Neuronal stem cell (in vitro differentiated cells): ENCODE measurements around the gene AP1S1.

Experiments
- DNase-seq: peaks from one replicate; pipeline ENCODE4 v3.0.0-alpha.2; 2013; ENCODE audit warnings: low spot score
- H2AFZ ChIP-seq: one replicate; pipeline ENCODE4 v1.6.1; 2013; ENCODE audit warnings: mild to moderate bottlenecking, low read length, inconsistent platforms
- H2AK5ac ChIP-seq: 2 replicates; pipeline ENCODE4 v1.6.1; 2013; ENCODE audit warnings: low read depth, mild to moderate bottlenecking, inconsistent platforms, low read length, moderate library complexity, mixed read lengths
- H2BK120ac ChIP-seq: 2 replicates; pipeline ENCODE4 v1.6.1; 2013; ENCODE audit warnings: low read depth, mild to moderate bottlenecking, inconsistent platforms, low read length, moderate library complexity, mixed read lengths
- H2BK12ac ChIP-seq: one replicate; pipeline ENCODE4 v1.6.1; 2013; ENCODE audit warnings: low read length, inconsistent platforms
- H2BK15ac ChIP-seq: 2 replicates; pipeline ENCODE4 v1.6.1; 2013; ENCODE audit warnings: mild to moderate bottlenecking, low read length, inconsistent platforms, mixed read lengths
- H2BK5ac ChIP-seq: one replicate; pipeline ENCODE4 v1.6.1; 2013; ENCODE audit warnings: inconsistent platforms, mild to moderate bottlenecking, low read length, moderate library complexity
- H3K14ac ChIP-seq: one replicate; pipeline ENCODE4 v1.6.1; 2013; ENCODE audit warnings: low read length, inconsistent platforms
- H3K18ac ChIP-seq: 2 replicates; pipeline ENCODE4 v1.6.1; 2013; ENCODE audit warnings: low read length, inconsistent platforms
- H3K23ac ChIP-seq: 2 replicates; pipeline ENCODE4 v1.6.1; 2013; ENCODE audit warnings: low read depth, mild to moderate bottlenecking, mixed read lengths, low read length, inconsistent platforms; ENCODE audit not compliant: poor library complexity
- H3K27ac ChIP-seq: replicated peaks from 3 replicates; pipeline ENCODE4 v1.5.1; 2013; ENCODE audit warnings: low read length, inconsistent platforms
- H3K27me3 ChIP-seq, 3 experiments: 2 replicates each; pipeline ENCODE4 v1.6.1; 2013; ENCODE audit warnings: low read length in 3 of 3, mild to moderate bottlenecking in 2 of 3, inconsistent platforms in 1 of 3, low read depth in 1 of 3, mixed read lengths in 1 of 3, moderate library complexity in 1 of 3; ENCODE audit not compliant: control insufficient read depth in 3 of 3, insufficient read depth in 3 of 3
- H3K36me3 ChIP-seq, 2 donors: replicated peaks in 1 of 2; 2 replicates each; pipeline ENCODE4 v1.6.1; 2013; ENCODE audit warnings: low read length in 2 of 2; ENCODE audit not compliant: control insufficient read depth in 2 of 2, insufficient read depth in 2 of 2
- H3K4ac ChIP-seq: 2 replicates; pipeline ENCODE4 v1.6.1; 2013; ENCODE audit warnings: inconsistent platforms, mild to moderate bottlenecking, low read length, moderate library complexity
- H3K4me1 ChIP-seq, 2 donors: 1 replicate in 1 of 2; 2 replicates in 1 of 2; pipeline ENCODE4 v1.6.1; 2013; ENCODE audit warnings: low read length in 2 of 2, low read depth in 1 of 2; ENCODE audit not compliant: control insufficient read depth in 2 of 2, insufficient read depth in 1 of 2
- H3K4me2 ChIP-seq: one replicate; pipeline ENCODE4 v1.6.1; 2013; ENCODE audit warnings: mild to moderate bottlenecking, low read length, inconsistent platforms; ENCODE audit not compliant: insufficient read depth, poor library complexity, severe bottlenecking
- H3K4me3 ChIP-seq, 2 donors: 2 replicates each; pipeline ENCODE4 v1.5.1; 2013; ENCODE audit warnings: low read length in 2 of 2, mild to moderate bottlenecking in 2 of 2, inconsistent platforms in 1 of 2, moderate library complexity in 1 of 2
- H3K79me1 ChIP-seq: one replicate; pipeline ENCODE4 v1.6.1; 2013; ENCODE audit warnings: low read depth, mild to moderate bottlenecking, inconsistent platforms, low read length, moderate library complexity
- H3K9ac ChIP-seq: one replicate; pipeline ENCODE4 v1.6.1; 2013; ENCODE audit warnings: mild to moderate bottlenecking, low read depth, low read length, inconsistent platforms; ENCODE audit not compliant: poor library complexity
- H3K9me3 ChIP-seq, 2 donors: replicated peaks in 1 of 2; 2 replicates each; pipeline versions ENCODE3 to v1.6.1; 2013; ENCODE audit warnings: low read length in 2 of 2, mild to moderate bottlenecking in 2 of 2, inconsistent platforms in 1 of 2, low read depth in 1 of 2, mixed read lengths in 1 of 2, moderate library complexity in 1 of 2; ENCODE audit not compliant: control insufficient read depth in 2 of 2, insufficient read depth in 1 of 2
- H4K8ac ChIP-seq: one replicate; pipeline ENCODE4 v1.6.1; 2013; ENCODE audit warnings: low read depth, mild to moderate bottlenecking, inconsistent platforms, low read length, moderate library complexity
- H4K91ac ChIP-seq: one replicate; pipeline ENCODE4 v1.6.1; 2013; ENCODE audit warnings: low read length, low read depth, mild to moderate bottlenecking, inconsistent platforms; ENCODE audit not compliant: poor library complexity
- whole genome bisulfite sequencing, 2 donors: extraction: QIAGEN DNeasy Blood & Tissue Kit; methylation state at CpG; one replicate each; pipeline ENCODE4 v1.1.7; 2013; ENCODE audit warnings: missing lambda C conversion rate in 2 of 2, mixed read lengths in 1 of 2; ENCODE audit not compliant: insufficient read length in 2 of 2, insufficient replicate concordance in 1 of 2; ENCODE audit errors: extremely low coverage in 2 of 2; 5-methylcytosine and 5-hydroxymethylcytosine counted together

The AP1S1 gene

GRCh38 chr7:101164071-101164840 lies 10.0 kb downstream of the AP1S1 start:
- Histone ChIP-seq H3K79me1 (no peaks in the 10 kb centered on the region), H3K14ac (no peak overlapping the region), H4K8ac (no peak overlapping the region), H3K18ac (peak overlapping the region; percentile 87), H3K27me3 (peaks cover 10 to 56% (median 26%) of the 10 kb centered on the region in 3 experiments), H3K4me3 (peak overlapping the region; percentile 59 to 76), H2AFZ (peak overlapping the region; percentile 86), H3K9ac (peak overlapping the region; percentile 68), H2BK120ac (no peak overlapping the region), H3K36me3 (peaks cover under 1 to 10% of the 10 kb centered on the region in 2 donors), H3K4me2 (peak overlapping the region; percentile 94), H2AK5ac (no peak overlapping the region), H3K27ac (no peak overlapping the region), H2BK15ac (no peak overlapping the region), H3K4me1 (peaks cover 41 to 62% of the 10 kb centered on the region in 2 donors), H3K4ac (no peak overlapping the region), H2BK12ac (no peak overlapping the region), H2BK5ac (no peak overlapping the region), H3K23ac (peak overlapping the region; percentile 92), H3K9me3 (no peaks in the 10 kb centered on the region), H4K91ac (no peak overlapping the region)
- no peak for DNase-seq
- no CpG with 5 or more reads among the region's 75 CpGs for WGBS, 2 donors

- H3K23ac ChIP-seq, result peak within 1 kb of the TSS; percentile 92
- H3K4me3 ChIP-seq, result peak within 1 kb of the TSS; percentile 59 to 76
These were observed 11.0 kb downstream of the AP1S1 start, which contains the start of gene VGF for GRCh38 chr7:101165075-101165957. TSS of gene VGF (minus strand) at chr7:101165569. CDS start at chr7:101164843, 726 bp downstream.

GRCh38 chr7:101165958-101166647 lies 11.8 kb downstream of the AP1S1 start:
- Histone ChIP-seq H2BK12ac (no peak overlapping the region), H3K23ac (no peak overlapping the region), H2AFZ (peak overlapping the region; percentile 31), H3K27me3 (peaks cover 28 to 75% (median 42%) of the 10 kb centered on the region in 3 experiments), H2AK5ac (no peak overlapping the region), H2BK15ac (no peak overlapping the region), H4K8ac (no peak overlapping the region), H4K91ac (no peak overlapping the region), H3K9me3 (no peaks in the 10 kb centered on the region), H3K36me3 (no peaks in the 10 kb centered on the region), H3K14ac (no peak overlapping the region), H3K4ac (no peak overlapping the region), H3K4me2 (peak overlapping the region; percentile 85), H3K4me1 (peaks cover 47 to 72% of the 10 kb centered on the region in 2 donors), H2BK5ac (no peak overlapping the region), H3K18ac (no peak overlapping the region), H3K4me3 (peak overlapping the region; percentile 41 to 72), H2BK120ac (no peak overlapping the region), H3K9ac (no peak overlapping the region), H3K79me1 (no peaks in the 10 kb centered on the region), H3K27ac (no peak overlapping the region)
- WGBS, 2 donors, result no CpG with 5 or more reads among the region's 38 CpGs
- DNase-seq, result no peak

More at GRCh38 chr7:101165075-101165957, 11.0 kb downstream of the AP1S1 start, which contains the start of gene VGF:
- peak within 1 kb of the TSS; percentile 31 for H2AFZ ChIP-seq
- peak within 1 kb of the TSS; percentile 25 for H3K14ac ChIP-seq
- H3K4me2 ChIP-seq, result peak within 1 kb of the TSS; percentile 85
- H3K27ac ChIP-seq, result no peak within 1 kb of the TSS
- H3K79me1 ChIP-seq, result no peaks in the 10 kb centered on the region
- H3K9ac ChIP-seq, result no peak within 1 kb of the TSS
- H3K4me1 ChIP-seq, result peaks cover 46 to 72% of the 10 kb centered on the region in 2 donors
- H2AK5ac ChIP-seq, result no peak within 1 kb of the TSS
- no peak within 1 kb of the TSS for H3K18ac ChIP-seq
- H4K8ac ChIP-seq, result no peak within 1 kb of the TSS
- H2BK12ac ChIP-seq, result no peak within 1 kb of the TSS
- peaks cover 20 to 67% (median 35%) of the 10 kb centered on the region in 3 experiments for H3K27me3 ChIP-seq
- WGBS, 2 donors, result no CpG with 5 or more reads among the region's 74 CpGs
- no peak within 1 kb of the TSS for H2BK5ac ChIP-seq
- H4K91ac ChIP-seq, result no peak within 1 kb of the TSS
- DNase-seq, result peak; percentile 95
- no peak within 1 kb of the TSS for H2BK15ac ChIP-seq
- no peak within 1 kb of the TSS for H3K4ac ChIP-seq
- no peak within 1 kb of the TSS for H2BK120ac ChIP-seq
- peaks cover 0 to under 1% of the 10 kb centered on the region in 2 donors for H3K36me3 ChIP-seq
- H3K9me3 ChIP-seq, result no peaks in the 10 kb centered on the region
